GM18858 (cell line): ENCODE results near the gene RBM8A.
"Not testable (repeated sequence)": the region's sequence is repeated elsewhere in the genome, so short reads cannot be mapped to it uniquely, and the experiment has no call there.

Source experiments
- ATAC-seq: cut with Tn5 transposase; IDR thresholded peaks from one replicate; pipeline ENCODE4 v1.9.1; 2021; ENCODE audit not compliant: unreplicated experiment

Gene RBM8A

GRCh38 chr1:145956781-145957442 lies 29.6 kb upstream of the RBM8A start:
- ATAC-seq = no peak

DNA sequence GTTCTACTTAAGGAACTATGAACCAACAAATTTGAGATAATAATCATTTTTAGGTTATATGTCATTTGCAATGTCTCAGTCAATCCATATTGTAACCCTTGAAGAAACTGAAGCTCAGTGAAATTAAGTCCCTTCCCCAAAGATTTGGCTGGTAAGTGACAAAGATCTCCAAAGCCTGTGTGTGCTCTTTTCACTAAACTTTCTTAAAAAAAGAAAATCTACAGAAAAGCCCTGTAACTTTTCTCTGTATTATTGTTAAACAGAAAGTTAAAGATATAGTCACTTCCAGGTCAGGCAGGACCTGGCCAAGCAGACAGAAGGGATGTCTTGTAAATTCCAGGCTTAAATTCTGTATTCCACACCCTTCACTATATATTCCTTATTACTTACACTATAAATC lies 29.1 kb upstream of the RBM8A start:
- ATAC-seq = no peak

GRCh38 chr1:145955436-145955835 lies 28.2 kb upstream of the RBM8A start:
- no peak for ATAC-seq

DNA sequence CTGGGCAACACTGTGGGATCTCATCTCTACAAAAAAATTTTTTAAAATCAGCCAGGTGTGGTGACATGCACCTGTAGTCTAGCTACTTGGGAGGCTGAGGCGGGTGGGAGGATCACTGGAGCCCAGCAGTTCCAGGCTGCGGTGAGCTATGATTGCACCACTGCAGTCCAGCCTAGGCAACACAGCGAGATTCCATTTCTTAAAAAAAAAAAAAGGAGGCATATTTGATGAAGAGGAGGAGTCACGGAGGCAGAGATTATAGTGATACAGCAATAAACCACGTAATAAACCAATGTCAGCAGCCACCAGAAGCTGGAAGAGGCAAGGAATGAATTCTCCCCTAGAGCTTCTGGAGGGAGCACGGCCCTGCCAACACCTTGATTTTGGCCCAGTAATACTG lies 26.6 kb upstream of the RBM8A start:
- no peak for ATAC-seq

- no peak for ATAC-seq
Observed at GRCh38 chr1:145952903-145953302, 25.6 kb upstream of the RBM8A start.

DNA sequence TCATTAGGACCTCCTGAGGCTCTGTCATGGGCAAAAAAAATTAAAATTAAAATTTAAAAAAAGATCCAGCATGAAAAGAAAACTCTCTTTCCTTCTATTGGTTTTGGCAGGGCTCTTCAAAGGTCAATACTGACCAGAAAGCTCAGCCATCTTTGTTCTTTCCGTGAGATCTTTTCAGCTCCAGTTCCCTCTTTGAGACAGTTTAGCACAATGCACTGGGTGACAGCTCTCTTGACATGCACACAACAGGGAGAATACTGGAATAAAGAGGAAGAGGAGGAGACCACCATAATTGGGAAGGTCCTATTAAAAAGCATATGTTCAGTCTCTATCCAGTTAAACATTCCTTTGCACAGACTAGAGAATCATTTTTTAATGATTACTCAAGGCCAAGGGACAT lies 24.2 kb upstream of the RBM8A start:
- ATAC-seq = no peak

DNA sequence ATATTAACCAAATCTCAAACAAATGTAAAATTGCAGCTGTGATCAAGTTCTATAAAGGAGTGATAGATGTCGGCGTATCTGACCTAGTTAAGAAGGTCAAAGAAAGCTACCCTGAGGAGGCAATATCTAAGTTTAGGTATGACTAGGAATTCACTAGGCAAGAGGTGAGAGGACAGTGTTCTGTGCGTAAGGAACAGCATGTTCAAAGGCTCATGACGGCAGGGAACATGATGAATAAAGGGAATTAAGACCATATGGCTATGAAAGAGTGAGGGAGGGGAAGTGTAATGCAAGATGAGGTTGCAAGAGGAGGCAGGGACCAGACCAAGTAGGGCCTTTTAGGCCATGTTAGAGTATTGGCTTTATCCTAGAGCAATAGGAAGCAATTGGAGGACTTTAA lies 21.9 kb upstream of the RBM8A start:
- ATAC-seq = no peak

- ATAC-seq = no peak
Observed at GRCh38 chr1:145947551-145947950, 20.3 kb upstream of the RBM8A start.

DNA sequence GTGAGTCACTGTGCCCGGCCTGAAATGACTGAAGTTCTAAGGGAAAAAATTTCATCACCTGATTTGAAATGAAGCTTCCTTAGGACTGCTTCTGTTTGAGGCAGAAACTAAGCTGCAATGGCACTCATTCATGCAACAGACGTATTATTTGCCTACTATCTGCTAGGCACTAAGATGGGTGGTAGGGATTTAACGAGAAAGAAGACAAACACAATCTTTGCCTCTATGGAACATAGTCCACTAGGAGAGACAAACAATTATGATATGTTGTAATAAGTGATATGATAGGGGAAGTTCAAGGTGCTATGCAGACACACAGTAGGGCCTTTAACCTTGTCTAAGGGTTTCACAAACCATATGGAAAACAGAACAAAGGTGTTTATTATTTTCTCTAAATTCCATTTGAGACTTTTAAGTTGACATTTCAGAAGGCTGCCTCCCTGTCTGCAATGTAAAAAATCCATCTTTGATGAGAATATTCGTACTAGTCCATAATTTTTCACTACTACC lies 19.2 kb upstream of the RBM8A start:
- ATAC-seq = no peak

DNA sequence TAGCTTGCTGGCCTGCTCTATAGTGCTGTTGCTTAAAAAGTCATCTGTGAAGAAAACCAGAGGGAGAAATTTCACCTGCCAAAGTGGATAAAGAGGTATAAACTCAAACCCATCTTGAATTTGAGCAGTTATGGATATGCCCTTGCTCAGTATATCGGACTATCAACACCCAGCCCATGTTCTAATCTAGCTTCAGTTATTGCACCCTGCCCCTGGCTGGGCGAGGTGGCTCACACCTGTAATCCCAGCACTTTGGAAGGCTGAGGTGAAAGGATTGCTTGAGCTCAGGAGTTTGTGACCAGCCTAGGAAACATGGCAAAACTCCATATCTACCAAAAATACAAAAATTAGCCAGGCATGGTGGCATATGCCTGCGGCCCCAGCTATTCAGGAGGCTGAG lies 17.2 kb upstream of the RBM8A start:
- no peak for ATAC-seq

DNA sequence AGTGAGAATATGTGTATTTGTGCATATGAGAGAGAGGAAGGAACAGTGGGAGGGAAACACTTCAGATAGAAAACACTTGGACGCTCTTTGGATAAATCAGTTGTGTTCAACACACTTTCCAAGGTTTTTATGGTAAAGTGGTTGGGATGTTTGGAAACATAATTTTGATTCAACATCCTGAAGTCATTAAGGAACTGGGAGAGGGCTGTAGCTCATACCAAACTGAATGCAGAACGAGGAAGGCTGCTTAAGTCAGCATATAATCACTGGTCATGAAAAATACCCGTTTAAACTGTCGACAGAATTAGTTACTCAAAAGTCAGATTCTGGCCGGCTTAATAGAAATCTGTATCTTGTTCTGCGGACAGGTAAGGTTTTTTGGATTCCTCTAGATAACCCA lies 15.6 kb upstream of the RBM8A start:
- ATAC-seq = no peak

DNA sequence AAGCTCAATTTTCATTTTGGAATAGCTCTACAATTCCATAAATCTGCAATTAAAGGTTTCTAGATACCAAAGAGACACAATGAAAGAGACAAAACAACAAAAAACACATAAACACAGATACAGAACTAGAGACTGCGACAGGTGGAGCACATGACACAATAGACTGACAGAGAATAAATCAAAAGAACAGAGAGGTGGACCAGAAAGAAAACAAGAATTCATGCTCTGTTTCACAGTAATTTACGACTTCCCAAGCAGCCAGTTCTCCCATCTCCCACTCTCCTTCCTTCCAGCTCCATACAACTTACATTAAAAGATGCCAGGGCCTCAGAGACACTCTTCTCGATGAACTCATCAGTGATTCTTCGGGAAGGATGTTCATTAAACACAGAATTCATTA lies 15.1 kb upstream of the RBM8A start:
- ATAC-seq = no peak

DNA sequence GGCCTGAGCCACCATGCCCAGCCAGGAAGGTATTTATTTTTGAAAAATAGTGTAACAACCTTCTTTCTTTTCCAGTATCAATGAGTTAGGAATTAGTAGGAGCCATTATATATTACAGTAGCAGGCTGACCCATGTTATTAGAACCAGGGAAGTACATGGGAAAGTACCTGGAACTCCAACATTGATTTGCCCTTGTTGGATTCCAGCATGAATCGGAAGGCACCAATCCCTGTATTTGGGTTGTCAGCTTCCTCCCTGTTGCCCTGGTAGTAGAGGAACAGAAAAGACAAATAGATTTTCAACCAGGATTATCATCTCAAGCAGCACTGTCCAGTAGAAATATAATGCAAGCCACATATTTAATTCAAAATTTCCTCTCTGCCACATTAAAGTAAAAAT lies 10.2 kb upstream of the RBM8A start:
- no peak for ATAC-seq

GRCh38 chr1:145936247-145936646 lies 9.0 kb upstream of the RBM8A start:
- ATAC-seq = no peak

GRCh38 chr1:145935708-145936107 lies 8.4 kb upstream of the RBM8A start:
- no peak for ATAC-seq

DNA sequence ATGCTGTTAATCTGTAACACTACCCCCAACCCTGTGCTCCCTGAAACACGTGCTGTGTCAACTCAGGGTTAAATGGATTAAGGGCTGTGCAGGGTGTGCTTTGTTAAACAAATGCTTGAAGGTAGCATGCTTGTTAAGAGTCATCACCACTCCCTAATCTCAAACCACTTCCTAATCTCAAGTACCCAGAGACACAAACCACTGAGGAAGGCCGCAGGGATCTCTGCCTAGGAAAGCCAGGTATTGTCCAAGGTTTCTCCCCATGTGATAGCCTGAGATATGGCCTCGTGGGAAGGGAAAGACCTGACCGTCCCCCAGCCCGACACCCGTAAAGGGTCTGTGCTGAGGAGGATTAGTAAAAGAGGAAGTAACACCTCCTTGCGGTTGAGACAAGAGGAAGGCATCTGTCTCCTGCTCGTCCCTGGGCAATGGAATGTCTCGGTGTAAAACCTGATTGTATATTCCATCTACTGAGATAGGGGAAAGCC lies 5.3 kb upstream of the RBM8A start:
- not testable (repeated sequence) for ATAC-seq

GRCh38 chr1:145927916-145928643 lies 796 bp upstream of the RBM8A start:
- ATAC-seq = no peak

- ATAC-seq = no peak
Observed at GRCh38 chr1:145926686-145927062, 610 bp downstream of the RBM8A start.

- no peak for ATAC-seq
Observed at GRCh38 chr1:145922266-145922665, 5.0 kb downstream of the RBM8A start.

GRCh38 chr1:145920297-145920696 lies 7.0 kb downstream of the RBM8A start:
- not testable (repeated sequence) for ATAC-seq

GRCh38 chr1:145918992-145919939 lies 8.0 kb downstream of the RBM8A start:
- no peak for ATAC-seq
